Vagina (tissue), 2 donors: Measurements from ENCODE around the gene DAPK3.

ENCODE experiments used
- CTCF ChIP-seq, 3 experiments: fragments of 450-650 bp in 2 of 3; fragments of 200-600 bp in 1 of 3; sonication (generic) in 1 of 3; IDR thresholded peaks; one replicate each; pipeline ENCODE4 v1.5.1; 2017 to 2019; ENCODE audit warnings: antibody characterized with exemption in 3 of 3, mild to moderate bottlenecking in 2 of 3, moderate library complexity in 2 of 3
- POLR2A ChIP-seq, 2 donors: fragments of 450-650 bp; IDR thresholded peaks; one replicate each; pipeline ENCODE4 v1.6.1; 2017; ENCODE audit warnings: antibody characterized with exemption in 2 of 2, mild to moderate bottlenecking in 2 of 2, moderate library complexity in 2 of 2
- POLR2AphosphoS5 ChIP-seq, 2 donors: sonication (generic); formaldehyde crosslinking; IDR thresholded peaks; one replicate each; pipeline ENCODE4 v1.9.0; 2017; ENCODE audit warnings: antibody characterized with exemption in 2 of 2, mild to moderate bottlenecking in 2 of 2, low read depth in 1 of 2; ENCODE audit not compliant: insufficient read depth in 1 of 2

DNA sequence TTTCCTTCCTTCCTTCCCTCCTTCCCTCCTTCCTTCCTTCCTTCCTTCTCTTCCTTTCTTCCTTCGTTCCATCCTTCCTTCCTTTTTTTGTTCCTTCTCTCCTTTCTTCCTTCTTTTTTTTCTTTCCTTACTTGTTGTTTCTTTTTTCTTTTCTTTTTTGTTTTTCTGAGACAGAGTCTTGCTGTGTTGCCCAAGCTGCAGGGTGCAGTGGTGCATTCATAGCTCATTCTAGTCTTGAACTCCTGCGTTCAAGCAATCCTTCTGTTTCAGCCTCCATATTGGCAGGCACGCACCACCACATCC is 19.9 kb upstream of the DAPK3 start:
- TF ChIP-seq CTCF (IDR thresholded peaks at IDR 0.05) (no peak), POLR2A (IDR thresholded peaks at IDR 0.05) (no peak), POLR2AphosphoS5 (IDR thresholded peaks at IDR 0.05; ENCODE audit: insufficient read depth in 1 of 2, low read depth in 1 of 2) (no peak)
